HCT116 (cell line): Measurements from ENCODE around the gene KCTD1. TPM values are rescaled to one million over a fixed set of nuclear protein-coding genes. Genes with fewer than 3 reads are reported as not detected.

Experiments used
- ATAC-seq: fragments of 200-7000 bp; cut with Tn5 transposase; 2 replicates; pipeline ENCODE4 v1.9.1; 2020; ENCODE audit warnings: mild to moderate bottlenecking, moderate library complexity
- BruUV-seq: library from RNA; stranded (reverse); fragments of 400-500 nt; replicated peaks from 2 replicates; lab custom pipeline; 2021; lab: Mats Ljungman, UMichigan
- CTCF ChIA-PET: fragments of 300-600 bp; sonication (Branson Sonifier 250); formaldehyde crosslinking; loops from one replicate; lab custom pipeline; 2021; ENCODE audit warnings: antibody characterized with exemption; lab: Charles Lee
- POLR2A ChIA-PET: fragments of 300-600, 350-600 bp; sonication (Branson Sonifier 250); formaldehyde crosslinking; loops from one replicate; lab custom pipeline; 2021; ENCODE audit warnings: antibody characterized with exemption; lab: Charles Lee
- RAD21 ChIA-PET, 2 experiments: fragments of 300-600 bp; sonication (Branson Sonifier 250); formaldehyde crosslinking; loops; one replicate each; lab custom pipeline; 2023; ENCODE audit warnings: low total read pairs in 2 of 2; ENCODE audit not compliant: uncharacterized antibody in 2 of 2, unreplicated experiment in 2 of 2, low non-redundant PET in 1 of 2; lab: Charles Lee
- DNase-seq: peaks from one replicate; pipeline ENCODE4 v3.0.0-alpha.2; 2010; ENCODE audit warnings: low read depth, low spot score
- H2AFZ ChIP-seq: fragments of 200-600 bp; shearing (Covaris generic), sonication (generic); 2 replicates; pipeline ENCODE4 v1.6.1; 2017; ENCODE audit warnings: low read depth, mixed run types, mixed read lengths, antibody characterized with exemption, low read length; ENCODE audit not compliant: poor library complexity, severe bottlenecking
- H3K27ac ChIP-seq: 2 replicates; pipeline ENCODE4 v1.5.1; 2012; ENCODE audit warnings: low read depth, low read length
- H3K27me3 ChIP-seq: fragments of 200-600 bp; sonication (generic); 2 replicates; pipeline ENCODE4 v1.6.1; 2016; ENCODE audit warnings: mixed run types, low read length, mixed read lengths; ENCODE audit not compliant: insufficient read depth
- H3K36me3 ChIP-seq, 2 experiments: fragments of 200-500 bp in 1 of 2; fragments of 200-600 bp in 1 of 2; sonication (Bioruptor generic) in 1 of 2; sonication (generic) in 1 of 2; 2 replicates each; pipeline versions ENCODE4 v1.5.1 to v1.6.1; 2014 to 2016; ENCODE audit warnings: low read length in 2 of 2, inconsistent platforms in 1 of 2, mixed read lengths in 1 of 2, mixed run types in 1 of 2; ENCODE audit not compliant: insufficient read depth in 2 of 2, control insufficient read depth in 1 of 2
- H3K4me1 ChIP-seq, 2 experiments: fragments of 200-600 bp in 1 of 2; sonication (generic) in 1 of 2; 2 replicates each; pipeline versions ENCODE4 v1.5.1 to v1.6.1; 2012 to 2017; ENCODE audit warnings: low read length in 2 of 2, inconsistent platforms in 1 of 2, mild to moderate bottlenecking in 1 of 2, mixed read lengths in 1 of 2, mixed run types in 1 of 2, moderate library complexity in 1 of 2; ENCODE audit not compliant: insufficient read depth in 2 of 2, control insufficient read depth in 1 of 2
- H3K4me2 ChIP-seq: fragments of 200-600 bp; sonication (generic); 2 replicates; pipeline ENCODE4 v1.6.1; 2017; ENCODE audit warnings: mixed run types, low read length, mixed read lengths
- H3K4me3 ChIP-seq, 2 experiments: fragments of 200-600 bp in 1 of 2; sonication (generic) in 1 of 2; replicated peaks in 1 of 2; 2 replicates each; pipeline ENCODE4 v1.5.1; 2011 to 2016; ENCODE audit warnings: low read length in 2 of 2, control low read depth in 1 of 2, low read depth in 1 of 2, mild to moderate bottlenecking in 1 of 2, mixed read lengths in 1 of 2, mixed run types in 1 of 2
- H3K79me2 ChIP-seq: fragments of 200-600 bp; sonication (generic); 2 replicates; pipeline ENCODE4 v1.6.1; 2017; ENCODE audit warnings: mild to moderate bottlenecking, mixed run types, low read length, moderate library complexity, mixed read lengths; ENCODE audit not compliant: insufficient read depth
- H3K9ac ChIP-seq: fragments of 200-600 bp; sonication (generic); 2 replicates; pipeline ENCODE4 v1.6.1; 2016; ENCODE audit warnings: low read length, mixed read lengths
- H3K9me2 ChIP-seq: fragments of 200-600 bp; sonication (generic), shearing (Covaris generic); 2 replicates; pipeline ENCODE4 v1.6.1; 2017; ENCODE audit warnings: mixed run types, mild to moderate bottlenecking, moderate library complexity; ENCODE audit not compliant: insufficient read depth
- H3K9me3 ChIP-seq, 2 experiments: fragments of 200-500 bp in 1 of 2; fragments of 200-600 bp in 1 of 2; sonication (Bioruptor generic) in 1 of 2; sonication (generic) in 1 of 2; 2 replicates each; pipeline ENCODE4 v1.6.1; 2014 to 2017; ENCODE audit warnings: low read length in 2 of 2, mixed read lengths in 2 of 2, inconsistent platforms in 1 of 2, low read depth in 1 of 2, mild to moderate bottlenecking in 1 of 2, mixed run types in 1 of 2, moderate library complexity in 1 of 2; ENCODE audit not compliant: control insufficient read depth in 1 of 2, insufficient read depth in 1 of 2
- H4K20me1 ChIP-seq: fragments of 200-600 bp; sonication (generic), shearing (Covaris generic); 2 replicates; pipeline ENCODE4 v1.6.1; 2017; ENCODE audit warnings: mixed run types, mild to moderate bottlenecking, moderate library complexity; ENCODE audit not compliant: insufficient read depth
- ELF1 ChIP-seq: IDR thresholded peaks from 2 replicates; pipeline ENCODE4 v1.6.1; 2012; ENCODE audit warnings: low read depth, borderline replicate concordance
- EZH2 ChIP-seq: fragments of 200-600 bp; sonication (generic); IDR thresholded peaks from 2 replicates; pipeline ENCODE4 v1.6.1; 2017; ENCODE audit warnings: antibody characterized with exemption, mixed run types
- EZH2phosphoT487 ChIP-seq: fragments of 200-600 bp; IDR thresholded peaks from 2 replicates; pipeline ENCODE4 v1.6.1; 2018; ENCODE audit warnings: antibody characterized with exemption, borderline replicate concordance
- FOSL1 ChIP-seq: IDR thresholded peaks from 2 replicates; pipeline ENCODE4 v1.6.1; 2012; ENCODE audit warnings: low read depth
- JUND ChIP-seq: IDR thresholded peaks from 2 replicates; pipeline ENCODE4 v1.6.1; 2012
- POLR2AphosphoS5 ChIP-seq: IDR thresholded peaks from 2 replicates; pipeline ENCODE4 v1.6.1; 2011; ENCODE audit warnings: mild to moderate bottlenecking, low read depth, low read length, moderate library complexity
- RAD21 ChIP-seq: IDR thresholded peaks from 2 replicates; pipeline ENCODE4 v1.6.1; 2012; ENCODE audit warnings: low read depth, mild to moderate bottlenecking
- SIN3A ChIP-seq: IDR thresholded peaks from 2 replicates; pipeline ENCODE4 v1.6.1; 2012; ENCODE audit warnings: low read depth
- SP1 ChIP-seq: IDR thresholded peaks from 2 replicates; pipeline ENCODE4 v1.6.1; 2012; ENCODE audit warnings: low read depth
- TCF7L2 ChIP-seq: IDR thresholded peaks from 2 replicates; pipeline ENCODE4 v1.7.0; 2011; ENCODE audit warnings: borderline replicate concordance, inconsistent platforms; ENCODE audit not compliant: insufficient read depth, insufficient read length; ENCODE audit errors: extremely low read depth
- YY1 ChIP-seq: IDR thresholded peaks from 2 replicates; pipeline ENCODE4 v1.6.1; 2011; ENCODE audit warnings: low read length, low read depth, moderate library complexity, mild to moderate bottlenecking; ENCODE audit not compliant: insufficient replicate concordance; ENCODE audit errors: extremely low read depth
- ZNF274 ChIP-seq: fragments of 200-500 bp; sonication (Bioruptor generic); IDR thresholded peaks from 2 replicates; pipeline ENCODE4 v1.6.1; 2014; ENCODE audit warnings: mild to moderate bottlenecking, low read depth, low read length, inconsistent platforms
- intact Hi-C: fragments of 100-400 bp; cut with micrococcal nuclease; formaldehyde crosslinking; loops from 2 replicates; pipeline ENCODE4 v1.10.0; 2022
- total RNA-seq: library from RNA; stranded (reverse); gene quantifications from one replicate; pipeline ENCODE4 v1.2.1, GENCODE V29; 2021; ENCODE audit not compliant: unreplicated experiment
- TF ChIP-seq, protein P1 (sequence below), 3 experiments: fragments of 200-600 bp in 1 of 3; sonication (generic) in 1 of 3; IDR thresholded peaks in 2 of 3; conservative IDR thresholded peaks in 1 of 3; 2 replicates each; pipeline ENCODE4 v1.5.1; 2012 to 2017; ENCODE audit warnings: low read depth in 2 of 3, low read length in 2 of 3, antibody characterized with exemption in 1 of 3, borderline replicate concordance in 1 of 3, control low read depth in 1 of 3, mild to moderate bottlenecking in 1 of 3, mixed read lengths in 1 of 3, mixed run types in 1 of 3, moderate library complexity in 1 of 3; ENCODE audit not compliant: insufficient read depth in 1 of 3
- TF ChIP-seq, protein P2 (sequence below): IDR thresholded peaks from 2 replicates; pipeline ENCODE4 v1.6.1; 2012; ENCODE audit warnings: low read depth

Gene KCTD1
- total RNA-seq, 1 experiment from 2014 or later, result 16.8 TPM

DNA sequence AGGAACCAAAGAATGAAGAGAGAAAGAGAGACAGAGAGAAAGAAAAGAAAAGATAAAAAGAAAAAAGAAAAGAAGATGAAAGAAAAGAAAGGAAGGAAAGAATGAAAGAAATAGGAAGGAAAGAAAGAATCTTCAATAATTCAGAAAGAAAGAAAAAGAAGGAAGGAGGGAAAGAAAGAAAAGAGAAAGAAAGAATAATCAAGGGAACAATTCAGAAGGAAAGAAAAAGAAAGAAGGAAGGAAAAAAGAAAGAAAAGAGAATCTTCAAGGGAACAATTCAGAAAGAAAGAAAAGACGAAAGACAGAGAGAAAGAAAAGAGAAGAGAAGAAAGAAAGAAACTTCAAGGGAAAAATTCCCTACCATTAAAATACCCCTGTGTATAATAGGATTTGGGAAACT, 5.6 kb upstream of the KCTD1 start:
- intact Hi-C loops, result no loop called here
- CTCF ChIA-PET, result no interaction called here
- no peaks in the 10 kb centered on the region for H3K36me3 ChIP-seq
- no peaks in the 10 kb centered on the region for H3K9me2 ChIP-seq
- DNase-seq (no peak), ATAC-seq (no peak)
- POLR2A ChIA-PET, result no interaction called here
- no TSS peak for BruUV-seq
- H3K9me3 ChIP-seq, result no peaks in the 10 kb centered on the region
- RAD21 ChIA-PET, result no interaction called here
- H3K9ac ChIP-seq, result no peak overlapping the region
- peaks cover 9 to 20% of the 10 kb centered on the region in 2 experiments; a peak in 3 of 4 replicates for H3K4me1 ChIP-seq
- no peaks in the 10 kb centered on the region for H3K79me2 ChIP-seq
- no peak overlapping the region for H3K27ac ChIP-seq
- H3K27me3 ChIP-seq, result no peaks in the 10 kb centered on the region
- no peak overlapping the region for H3K4me2 ChIP-seq
- H4K20me1 ChIP-seq, result no peaks in the 10 kb centered on the region
- no peak overlapping the region for H3K4me3 ChIP-seq
- H2AFZ ChIP-seq, result no peak overlapping the region
- TF ChIP-seq YY1 (no peak), SP1 (no peak)

DNA sequence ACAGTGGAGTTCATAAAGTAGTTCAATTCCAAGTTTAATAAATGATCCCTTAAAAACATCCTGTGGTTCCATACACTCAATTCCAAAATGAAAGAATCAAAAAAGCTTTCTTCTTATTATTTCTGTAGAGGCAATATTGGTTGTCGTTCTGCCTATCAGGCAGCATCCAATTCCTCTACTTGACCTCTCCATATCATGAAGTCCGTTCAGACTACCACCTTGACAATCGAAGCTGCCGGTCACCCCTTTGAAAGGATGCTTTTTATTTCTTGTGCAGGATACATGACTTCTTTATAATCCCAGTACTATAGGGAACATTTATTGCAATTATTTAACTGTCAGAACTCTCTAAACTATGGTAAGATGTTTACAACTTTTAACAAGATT, 3.3 kb upstream of the KCTD1 start:
- Histone ChIP-seq H3K9ac (no peak overlapping the region), H3K27me3 (no peaks in the 10 kb centered on the region), H3K9me2 (no peaks in the 10 kb centered on the region), H3K4me2 (no peak overlapping the region), H2AFZ (no peak overlapping the region), H3K4me3 (no peak overlapping the region), H3K79me2 (peaks cover 5% of the 10 kb centered on the region; the same call in 1 of the 2 replicates), H3K36me3 (no peaks in the 10 kb centered on the region), H3K27ac (no peak overlapping the region), H3K9me3 (no peaks in the 10 kb centered on the region), H3K4me1 (peaks cover 8 to 16% of the 10 kb centered on the region in 2 experiments; a peak in 3 of 4 replicates), H4K20me1 (no peaks in the 10 kb centered on the region)
- POLR2A ChIA-PET, result no interaction called here
- RAD21 ChIA-PET, result no interaction called here
- CTCF ChIA-PET, result no interaction called here
- intact Hi-C loops, result no loop called here
- ATAC-seq (no peak), DNase-seq (no peak)
- BruUV-seq, result no TSS peak
- no peak for TF ChIP-seq TCF7L2
- TF ChIP-seq FOSL1, result no peak
- no peak for TF ChIP-seq RAD21
- no peak for TF ChIP-seq EZH2phosphoT487
- TF ChIP-seq POLR2AphosphoS5, result no peak
- TF ChIP-seq JUND, result no peak
- TF ChIP-seq, protein P1, sequence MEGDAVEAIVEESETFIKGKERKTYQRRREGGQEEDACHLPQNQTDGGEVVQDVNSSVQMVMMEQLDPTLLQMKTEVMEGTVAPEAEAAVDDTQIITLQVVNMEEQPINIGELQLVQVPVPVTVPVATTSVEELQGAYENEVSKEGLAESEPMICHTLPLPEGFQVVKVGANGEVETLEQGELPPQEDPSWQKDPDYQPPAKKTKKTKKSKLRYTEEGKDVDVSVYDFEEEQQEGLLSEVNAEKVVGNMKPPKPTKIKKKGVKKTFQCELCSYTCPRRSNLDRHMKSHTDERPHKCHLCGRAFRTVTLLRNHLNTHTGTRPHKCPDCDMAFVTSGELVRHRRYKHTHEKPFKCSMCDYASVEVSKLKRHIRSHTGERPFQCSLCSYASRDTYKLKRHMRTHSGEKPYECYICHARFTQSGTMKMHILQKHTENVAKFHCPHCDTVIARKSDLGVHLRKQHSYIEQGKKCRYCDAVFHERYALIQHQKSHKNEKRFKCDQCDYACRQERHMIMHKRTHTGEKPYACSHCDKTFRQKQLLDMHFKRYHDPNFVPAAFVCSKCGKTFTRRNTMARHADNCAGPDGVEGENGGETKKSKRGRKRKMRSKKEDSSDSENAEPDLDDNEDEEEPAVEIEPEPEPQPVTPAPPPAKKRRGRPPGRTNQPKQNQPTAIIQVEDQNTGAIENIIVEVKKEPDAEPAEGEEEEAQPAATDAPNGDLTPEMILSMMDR (IDR thresholded peaks at IDR 0.05 in 2 of 3, conservative IDR thresholded peaks at IDR 0.05 in 1 of 3; ENCODE audit: borderline replicate concordance in 1 of 3, insufficient read depth in 1 of 3, low read depth in 2 of 3, low read length in 2 of 3), result no peak
- no peak for TF ChIP-seq ZNF274
- TF ChIP-seq, protein P2, sequence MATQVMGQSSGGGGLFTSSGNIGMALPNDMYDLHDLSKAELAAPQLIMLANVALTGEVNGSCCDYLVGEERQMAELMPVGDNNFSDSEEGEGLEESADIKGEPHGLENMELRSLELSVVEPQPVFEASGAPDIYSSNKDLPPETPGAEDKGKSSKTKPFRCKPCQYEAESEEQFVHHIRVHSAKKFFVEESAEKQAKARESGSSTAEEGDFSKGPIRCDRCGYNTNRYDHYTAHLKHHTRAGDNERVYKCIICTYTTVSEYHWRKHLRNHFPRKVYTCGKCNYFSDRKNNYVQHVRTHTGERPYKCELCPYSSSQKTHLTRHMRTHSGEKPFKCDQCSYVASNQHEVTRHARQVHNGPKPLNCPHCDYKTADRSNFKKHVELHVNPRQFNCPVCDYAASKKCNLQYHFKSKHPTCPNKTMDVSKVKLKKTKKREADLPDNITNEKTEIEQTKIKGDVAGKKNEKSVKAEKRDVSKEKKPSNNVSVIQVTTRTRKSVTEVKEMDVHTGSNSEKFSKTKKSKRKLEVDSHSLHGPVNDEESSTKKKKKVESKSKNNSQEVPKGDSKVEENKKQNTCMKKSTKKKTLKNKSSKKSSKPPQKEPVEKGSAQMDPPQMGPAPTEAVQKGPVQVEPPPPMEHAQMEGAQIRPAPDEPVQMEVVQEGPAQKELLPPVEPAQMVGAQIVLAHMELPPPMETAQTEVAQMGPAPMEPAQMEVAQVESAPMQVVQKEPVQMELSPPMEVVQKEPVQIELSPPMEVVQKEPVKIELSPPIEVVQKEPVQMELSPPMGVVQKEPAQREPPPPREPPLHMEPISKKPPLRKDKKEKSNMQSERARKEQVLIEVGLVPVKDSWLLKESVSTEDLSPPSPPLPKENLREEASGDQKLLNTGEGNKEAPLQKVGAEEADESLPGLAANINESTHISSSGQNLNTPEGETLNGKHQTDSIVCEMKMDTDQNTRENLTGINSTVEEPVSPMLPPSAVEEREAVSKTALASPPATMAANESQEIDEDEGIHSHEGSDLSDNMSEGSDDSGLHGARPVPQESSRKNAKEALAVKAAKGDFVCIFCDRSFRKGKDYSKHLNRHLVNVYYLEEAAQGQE, result no peak
- TF ChIP-seq EZH2, result no peak
- TF ChIP-seq YY1, result no peak
- no peak for TF ChIP-seq ELF1
- no peak for TF ChIP-seq SIN3A
